CD1c-positive myeloid dendritic cell (primary cell): ENCODE measurements around the gene AP4B1.
"Not testable (repeated sequence)": the region's sequence is repeated elsewhere in the genome, so short reads cannot be mapped to it uniquely, and the experiment has no call there.

Experiments used
- DNase-seq: peaks from one replicate; pipeline ENCODE4 v3.0.0-alpha.2; 2016; ENCODE audit errors: extremely low spot score

The AP4B1 gene

DNA sequence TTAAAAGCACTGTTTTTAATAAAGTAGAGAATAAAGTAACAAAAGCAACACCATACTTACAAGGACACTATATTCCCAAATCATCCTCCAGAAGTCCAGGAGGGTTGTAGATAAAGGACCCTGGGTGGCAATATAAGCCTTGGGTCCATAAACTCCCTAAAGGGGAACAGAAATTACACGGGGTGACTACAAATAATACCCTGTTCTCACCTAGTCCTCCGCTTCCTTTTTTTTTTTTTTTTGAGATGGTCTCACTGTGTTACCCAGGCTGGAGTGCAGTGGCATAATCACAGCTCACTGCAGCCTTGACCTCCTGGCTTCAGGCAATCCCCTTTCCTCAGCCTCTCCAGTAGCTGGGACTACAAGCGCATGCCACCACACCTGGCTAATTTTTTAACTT is 46.2 kb downstream of the AP4B1 start:
- peak; percentile 56 for DNase-seq

DNA sequence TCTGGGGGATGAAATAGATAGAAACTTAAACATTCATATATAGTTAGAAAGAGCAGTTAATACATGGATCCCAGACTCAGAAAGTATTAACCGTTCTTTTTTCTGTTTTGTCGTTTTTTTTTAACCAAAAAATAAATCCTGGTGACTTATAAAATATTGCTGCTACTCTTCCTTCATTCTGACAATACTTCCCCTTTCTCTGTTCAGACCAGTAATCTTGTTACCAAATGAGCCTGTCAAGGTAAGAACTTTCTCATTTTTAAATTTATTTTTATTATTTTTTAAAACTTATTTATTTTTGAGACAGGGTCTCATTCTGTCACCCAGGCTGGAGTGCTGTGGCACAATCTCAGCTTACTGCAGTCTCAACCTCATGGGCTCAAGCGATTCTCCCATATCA is 46.8 kb downstream of the AP4B1 start:
- peak; percentile 22 for DNase-seq

DNA sequence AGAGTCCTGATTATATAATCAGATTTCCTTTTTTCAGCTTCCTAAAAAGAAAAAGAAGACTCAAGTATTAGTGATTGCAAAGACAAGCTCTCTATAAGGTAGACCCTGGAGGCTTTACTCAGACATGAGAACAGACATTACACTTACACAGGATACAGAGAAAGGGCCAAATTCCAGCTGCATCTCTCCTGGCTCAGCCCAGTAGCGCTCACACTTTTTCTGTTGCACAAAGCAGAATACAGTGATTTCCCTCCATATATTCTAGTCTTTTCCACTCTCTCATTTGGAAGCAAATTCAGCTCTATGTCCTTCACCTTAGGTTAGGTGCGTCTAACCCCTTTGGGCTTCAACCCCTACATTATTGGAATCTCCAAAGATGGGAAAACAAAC is 48.2 kb downstream of the AP4B1 start:
- no peak for DNase-seq

DNA sequence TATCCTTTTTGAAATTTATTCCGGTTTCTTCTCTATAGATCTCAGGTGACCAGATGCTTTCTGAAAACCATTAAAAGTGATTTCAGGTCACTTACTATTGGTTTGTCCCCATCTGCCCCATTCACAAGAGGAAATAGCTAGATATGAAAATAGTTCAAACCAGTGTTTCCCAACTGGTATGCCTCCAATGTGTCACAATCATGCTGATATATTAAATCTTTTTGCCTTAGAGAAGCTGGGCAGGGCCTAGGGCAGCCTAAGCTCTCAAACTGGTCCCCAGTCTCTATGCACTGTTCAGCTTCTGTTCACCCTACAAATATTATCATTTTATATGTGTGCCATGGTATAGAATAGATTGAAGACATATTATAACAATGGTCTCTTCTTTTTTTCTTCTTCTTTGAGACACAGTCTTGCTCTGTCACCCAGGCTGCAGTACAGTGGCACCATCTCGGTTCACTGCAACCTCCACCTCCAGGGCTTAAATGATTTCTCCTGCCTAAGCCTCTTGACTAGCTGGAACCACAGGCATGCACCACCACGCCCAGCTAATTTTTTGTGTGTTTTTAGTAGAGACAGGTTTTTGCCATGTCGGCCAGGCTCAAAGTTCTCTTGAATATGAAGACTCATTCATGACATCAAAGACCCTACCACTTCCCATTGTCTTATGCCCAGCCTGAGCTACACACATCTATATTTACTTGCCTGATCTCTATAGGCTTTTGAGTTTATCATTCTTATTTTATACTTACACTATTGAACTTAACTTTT is 48.8 kb downstream of the AP4B1 start:
- no peak for DNase-seq

DNA sequence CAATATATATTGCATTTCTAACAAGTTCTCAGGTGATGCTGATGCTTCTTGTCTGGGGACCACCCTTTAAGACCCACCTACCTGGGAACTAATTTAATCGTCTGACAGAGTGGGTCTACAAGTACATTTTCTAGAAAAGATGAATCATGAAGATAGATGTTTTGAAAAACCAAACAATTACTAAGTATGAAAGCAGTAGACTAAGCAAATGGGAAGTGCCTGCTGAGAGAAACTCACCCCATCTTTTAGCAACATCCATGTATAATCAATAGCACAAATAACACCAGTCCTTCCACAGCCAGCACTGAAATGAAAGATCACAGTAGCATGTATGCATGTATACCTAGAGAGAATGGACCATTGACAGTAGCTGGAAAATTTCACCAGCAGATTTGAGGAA is 50.4 kb downstream of the AP4B1 start:
- DNase-seq, result no peak

DNA sequence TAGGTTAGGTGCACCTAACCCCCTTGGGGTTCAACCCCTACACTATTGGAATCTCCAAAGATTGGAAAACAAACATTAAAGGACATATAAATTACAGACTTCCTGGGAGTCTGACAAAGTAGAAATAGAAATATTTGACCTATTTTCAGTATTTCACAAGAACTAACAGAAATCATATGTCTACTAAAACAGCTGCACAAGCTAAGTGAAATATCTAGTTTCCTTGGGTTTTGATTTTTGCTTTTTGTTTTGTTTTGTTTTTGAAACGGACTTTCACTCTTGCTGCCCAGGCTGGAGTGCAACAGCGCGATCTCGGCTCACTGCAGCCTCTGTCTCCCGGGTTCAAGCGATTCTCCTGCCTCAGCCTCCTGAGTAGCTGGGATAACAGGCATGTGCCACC is 51.9 kb downstream of the AP4B1 start:
- not testable (repeated sequence) for DNase-seq

DNA sequence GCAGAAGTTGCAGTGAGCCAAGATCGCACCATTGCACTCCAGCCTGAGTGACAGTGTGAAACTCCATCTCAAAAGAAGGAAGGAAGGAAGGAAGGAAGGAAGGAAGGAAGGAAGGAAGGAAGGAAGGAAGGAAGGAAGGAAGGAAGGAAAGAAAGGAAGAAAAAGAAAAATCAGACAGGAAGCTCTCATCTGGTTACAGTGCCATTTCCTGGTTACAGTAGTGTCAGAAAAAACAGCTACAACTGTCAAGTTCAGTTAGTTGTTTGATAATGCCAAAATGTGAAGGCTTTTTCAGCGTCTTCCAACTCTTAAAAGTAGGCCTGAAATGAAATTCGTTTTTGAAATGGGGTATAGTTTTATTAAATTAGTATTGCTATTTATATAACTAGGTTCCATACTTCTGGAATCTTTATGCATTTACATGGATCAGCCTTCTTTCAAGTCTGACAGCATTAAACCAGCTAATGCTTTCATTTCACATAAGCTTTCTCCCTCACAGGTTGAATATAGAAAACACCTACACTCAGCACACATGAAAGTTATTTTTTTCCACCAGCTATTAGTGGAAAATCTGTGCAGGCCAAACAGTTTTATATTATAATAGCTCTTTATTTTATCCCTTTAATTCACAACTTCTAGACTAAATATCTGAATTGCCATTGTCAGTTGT is 54.3 kb downstream of the AP4B1 start:
- DNase-seq, result no peak

DNA sequence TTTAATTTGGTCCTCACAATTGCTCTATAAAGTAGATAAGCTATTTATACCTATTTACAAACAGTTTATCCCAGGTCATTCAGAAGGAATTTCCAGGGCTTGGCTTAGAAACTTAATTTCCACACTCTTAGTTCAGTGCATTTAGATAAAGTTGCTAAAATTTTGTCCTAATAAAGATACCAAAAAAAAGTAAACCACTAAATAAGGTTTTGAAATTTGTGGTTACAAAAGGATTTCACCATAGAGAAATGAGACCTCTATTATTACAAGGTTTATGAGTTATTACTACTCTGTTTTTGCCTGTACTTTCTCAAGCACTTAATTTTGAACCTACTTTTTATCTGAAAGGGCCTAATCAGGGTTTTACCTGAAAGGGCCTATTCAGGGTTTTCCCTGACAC is 55.5 kb downstream of the AP4B1 start:
- DNase-seq, result no peak

DNA sequence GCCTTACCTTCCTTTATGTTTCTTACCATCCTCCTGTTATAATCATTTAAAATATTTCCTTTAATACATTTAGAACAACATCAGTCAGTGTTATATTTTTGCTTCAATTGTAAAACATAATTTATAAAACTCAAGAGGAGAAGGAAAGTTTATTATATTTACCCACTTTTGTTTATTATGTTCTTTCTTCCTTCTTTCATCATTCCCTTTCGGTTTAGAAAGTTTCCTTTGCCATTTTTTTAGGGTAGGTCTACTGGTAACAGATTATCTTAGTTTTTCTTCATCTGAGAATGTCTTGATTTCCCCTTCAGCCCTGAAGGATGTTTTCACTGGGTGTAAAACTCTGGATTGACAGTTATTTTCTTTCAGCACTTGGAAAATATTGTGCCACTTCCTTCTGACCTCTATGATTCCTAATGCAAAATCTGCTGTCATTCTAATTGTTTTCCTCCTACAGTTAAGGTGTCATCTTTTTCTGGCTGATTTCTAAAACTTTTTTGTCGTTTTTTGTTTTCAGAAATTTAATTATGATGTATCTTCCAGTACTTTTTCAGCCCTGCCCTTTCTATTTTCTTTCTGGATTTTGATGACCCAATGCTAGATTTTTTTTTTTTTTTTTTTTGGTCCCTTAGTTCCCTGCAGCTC is 58.1 kb downstream of the AP4B1 start:
- DNase-seq, result no peak
